Mucosa of rectum (tissue), 2 donors: ENCODE data around the gene PLEKHG4B.
"Not testable (repeated sequence)": the region's sequence is repeated elsewhere in the genome, so short reads cannot be mapped to it uniquely, and the experiment has no call there.

Source experiments
- H3K27ac ChIP-seq, 2 donors: one replicate each; pipeline ENCODE4 v1.7.0; 2013; ENCODE audit warnings: inconsistent platforms in 2 of 2, low read depth in 2 of 2, low read length in 2 of 2
- H3K27me3 ChIP-seq, 2 donors: one replicate each; pipeline ENCODE4 v1.7.0; 2013; ENCODE audit warnings: low read length in 2 of 2; ENCODE audit not compliant: control insufficient read depth in 2 of 2, insufficient read depth in 2 of 2
- H3K36me3 ChIP-seq, 2 donors: one replicate each; pipeline ENCODE4 v1.7.0; 2013; ENCODE audit warnings: low read length in 2 of 2; ENCODE audit not compliant: control insufficient read depth in 2 of 2, insufficient read depth in 2 of 2
- H3K4me1 ChIP-seq, 2 donors: one replicate each; pipeline ENCODE4 v1.7.0; 2013; ENCODE audit warnings: low read length in 2 of 2, mild to moderate bottlenecking in 1 of 2; ENCODE audit not compliant: control insufficient read depth in 2 of 2, insufficient read depth in 2 of 2
- H3K4me3 ChIP-seq, 2 donors: one replicate each; pipeline ENCODE4 v1.7.0; 2013; ENCODE audit warnings: low read length in 2 of 2
- H3K9ac ChIP-seq, 2 donors: one replicate each; pipeline ENCODE4 v1.7.0; 2013; ENCODE audit warnings: low read length in 2 of 2, low read depth in 1 of 2, mild to moderate bottlenecking in 1 of 2
- H3K9me3 ChIP-seq, 2 donors: one replicate each; pipeline ENCODE4 v1.7.0; 2013; ENCODE audit warnings: low read length in 2 of 2; ENCODE audit not compliant: control insufficient read depth in 2 of 2
- donor health status: healthy.
- donor health status: Normal muscosa, but diverticular disease.

Gene PLEKHG4B

DNA sequence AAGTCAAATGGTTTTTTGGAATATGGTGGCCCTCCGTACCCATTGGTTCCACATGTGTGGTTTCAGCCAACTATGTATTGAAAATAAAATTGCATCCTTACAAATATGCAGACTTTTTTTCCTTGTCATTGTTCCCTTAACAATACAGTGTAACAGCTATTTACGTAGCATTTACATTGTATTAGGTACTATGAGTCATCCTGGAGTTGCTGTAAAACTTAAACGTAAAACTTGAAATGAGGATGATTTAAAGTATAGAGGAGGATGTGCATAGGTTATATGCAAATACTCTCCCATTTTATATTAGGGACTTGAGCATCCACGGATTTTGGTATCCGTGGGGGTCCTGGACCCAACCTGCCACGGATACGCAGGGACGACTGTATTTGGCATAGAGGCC lies 142.5 kb downstream of the PLEKHG4B start:
- no peaks in the 10 kb centered on the region for H3K4me1 ChIP-seq
- H3K36me3 ChIP-seq: peaks cover 45 to 55% of the 10 kb centered on the region in 2 donors
- no peaks in the 10 kb centered on the region for H3K9me3 ChIP-seq
- H3K27ac ChIP-seq: no peak overlapping the region
- no peaks in the 10 kb centered on the region for H3K27me3 ChIP-seq
- no peak overlapping the region for H3K4me3 ChIP-seq
- no peak overlapping the region for H3K9ac ChIP-seq

DNA sequence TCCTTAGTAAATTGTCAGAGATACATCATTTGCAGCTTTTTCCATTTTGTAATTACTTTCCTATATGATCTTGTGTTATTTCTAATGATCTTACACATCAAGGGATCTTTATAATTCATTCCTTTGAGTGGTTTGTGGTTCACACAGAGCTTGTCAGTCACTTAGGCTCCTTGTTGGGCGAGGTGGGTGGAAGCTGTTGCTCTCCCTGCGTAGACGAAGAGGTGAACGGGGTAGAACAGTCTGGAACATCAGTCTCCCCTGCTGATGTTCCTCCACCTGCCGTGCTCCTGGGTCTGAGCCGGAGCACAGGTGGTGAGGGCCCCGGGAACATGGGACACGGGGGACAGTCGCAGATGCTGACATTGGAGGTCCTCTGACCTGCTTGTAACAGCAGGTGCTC lies 143.6 kb downstream of the PLEKHG4B start:
- not testable (repeated sequence) for H3K9me3 ChIP-seq, H3K4me1 ChIP-seq

DNA sequence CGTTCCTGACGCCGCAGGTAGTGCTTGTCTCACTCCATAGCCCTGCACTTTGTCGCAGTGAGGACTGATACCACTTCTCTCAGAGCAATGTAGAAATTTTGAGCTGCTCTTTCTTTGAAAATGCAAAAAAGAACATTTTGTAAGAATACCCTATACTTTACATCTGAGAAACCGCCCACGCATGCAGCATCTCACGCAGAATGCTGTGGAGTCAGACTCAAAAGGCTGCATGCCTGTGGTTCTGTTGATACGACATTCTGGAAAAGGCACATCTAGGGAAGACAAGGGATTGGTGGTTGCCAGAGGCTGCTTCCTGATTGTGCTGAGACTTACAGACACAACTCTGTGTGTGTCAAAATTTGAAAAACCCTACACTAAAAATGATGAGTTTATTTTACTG lies 146.0 kb downstream of the PLEKHG4B start:
- H3K9me3 ChIP-seq, H3K27ac ChIP-seq, H3K27me3 ChIP-seq, H3K9ac ChIP-seq, H3K4me1 ChIP-seq, H3K4me3 ChIP-seq: not testable (repeated sequence)
- H3K36me3 ChIP-seq: peaks cover 41 to 54% of the 10 kb centered on the region in 2 donors

More for the DNA sequence above, 143.6 kb downstream of the PLEKHG4B start:
- not testable (repeated sequence) for H3K27ac ChIP-seq, H3K4me3 ChIP-seq, H3K27me3 ChIP-seq, H3K9ac ChIP-seq
- H3K36me3 ChIP-seq: peaks cover 42 to 54% of the 10 kb centered on the region in 2 donors
